Hypothalamus (tissue), 51 donors: ENCODE data around the gene LRRC74A.

Source experiments
- DNase-seq, 51 donors: peaks; one replicate each; lab custom pipeline; 2025; lab: John Stamatoyannopoulos, UW

Gene LRRC74A

DNA sequence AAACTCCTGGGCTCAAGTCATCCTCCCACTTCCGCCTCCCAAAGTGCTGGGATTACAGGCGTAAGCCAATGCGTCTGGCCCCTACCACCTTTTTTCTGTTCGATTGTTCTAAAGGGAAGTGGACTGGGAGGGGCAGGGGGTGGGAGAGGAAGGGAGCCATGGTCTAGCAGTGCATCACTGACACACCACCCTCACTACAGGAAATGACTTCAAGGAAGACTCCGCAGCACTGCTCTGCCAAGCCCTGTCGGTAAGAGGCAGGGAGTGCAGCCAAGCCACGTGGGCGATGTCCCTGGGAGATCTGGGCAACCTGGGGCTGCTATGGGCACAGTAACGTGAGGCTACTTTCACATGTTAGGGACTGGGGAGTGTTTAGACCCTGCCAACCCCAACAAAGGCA is 18.0 kb downstream of the LRRC74A start:
- DNase-seq: peak in 21 of 51 donors; percentile 12 to 55 (median 29)

GRCh38 chr14:76846331-76847047 is 20.3 kb downstream of the LRRC74A start:
- no peak for DNase-seq

GRCh38 chr14:76848879-76849278 is 22.7 kb downstream of the LRRC74A start:
- DNase-seq: no peak

- DNase-seq: peak in 2 of 51 donors; percentile 12 to 30
Measured at GRCh38 chr14:76855066-76855465, 28.9 kb downstream of the LRRC74A start.

DNA sequence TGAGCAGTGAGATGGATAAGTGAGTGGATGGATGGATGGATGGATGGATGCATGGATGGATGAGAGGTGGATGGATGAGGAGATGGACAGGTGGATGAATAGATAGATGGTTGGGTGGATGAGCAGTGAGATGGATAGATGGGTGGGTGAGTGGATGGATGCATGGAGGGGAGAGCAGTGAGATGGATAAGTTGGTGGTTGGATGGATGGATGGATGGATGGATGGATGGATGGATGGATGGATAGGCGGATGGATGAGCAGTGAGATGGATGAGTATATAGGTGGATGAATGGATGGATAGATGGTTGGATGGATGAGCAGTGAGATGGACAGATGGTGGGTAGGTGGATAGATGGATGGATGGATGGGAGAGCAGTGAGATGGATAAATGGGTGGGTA is 30.6 kb downstream of the LRRC74A start:
- no peak for DNase-seq

DNA sequence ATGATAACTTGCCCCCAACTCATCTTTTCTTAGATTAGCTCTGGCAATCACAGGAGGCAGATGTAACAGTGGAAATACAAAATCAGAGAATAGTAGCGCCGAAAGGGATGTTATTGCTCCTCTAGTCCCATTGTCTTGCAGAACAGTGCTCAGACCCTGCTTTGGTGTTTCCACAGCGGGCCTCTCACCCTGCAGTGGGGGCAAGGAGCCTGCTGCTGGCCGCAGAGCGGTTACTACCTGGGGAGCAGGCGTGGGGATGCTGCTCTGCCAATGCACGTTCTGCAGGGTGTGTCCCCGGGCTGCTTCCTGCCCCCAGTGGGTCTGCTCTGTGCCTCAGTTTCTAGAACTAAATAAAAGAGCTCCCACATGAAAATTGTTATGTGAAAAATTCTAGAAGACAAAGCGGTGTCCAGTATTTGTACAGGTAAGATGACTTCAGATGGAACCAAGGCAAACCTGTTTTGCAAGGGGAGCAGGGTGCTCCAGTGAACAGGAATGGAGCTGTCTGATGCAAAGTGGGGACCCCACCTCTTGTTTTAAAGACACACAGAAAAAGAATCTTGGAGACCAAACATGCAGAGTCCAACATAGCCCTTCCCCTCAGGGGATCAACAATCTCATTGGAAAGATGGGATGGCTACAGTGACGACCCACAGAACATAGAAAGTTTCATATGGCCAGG is 35.5 kb downstream of the LRRC74A start:
- DNase-seq: no peak

DNA sequence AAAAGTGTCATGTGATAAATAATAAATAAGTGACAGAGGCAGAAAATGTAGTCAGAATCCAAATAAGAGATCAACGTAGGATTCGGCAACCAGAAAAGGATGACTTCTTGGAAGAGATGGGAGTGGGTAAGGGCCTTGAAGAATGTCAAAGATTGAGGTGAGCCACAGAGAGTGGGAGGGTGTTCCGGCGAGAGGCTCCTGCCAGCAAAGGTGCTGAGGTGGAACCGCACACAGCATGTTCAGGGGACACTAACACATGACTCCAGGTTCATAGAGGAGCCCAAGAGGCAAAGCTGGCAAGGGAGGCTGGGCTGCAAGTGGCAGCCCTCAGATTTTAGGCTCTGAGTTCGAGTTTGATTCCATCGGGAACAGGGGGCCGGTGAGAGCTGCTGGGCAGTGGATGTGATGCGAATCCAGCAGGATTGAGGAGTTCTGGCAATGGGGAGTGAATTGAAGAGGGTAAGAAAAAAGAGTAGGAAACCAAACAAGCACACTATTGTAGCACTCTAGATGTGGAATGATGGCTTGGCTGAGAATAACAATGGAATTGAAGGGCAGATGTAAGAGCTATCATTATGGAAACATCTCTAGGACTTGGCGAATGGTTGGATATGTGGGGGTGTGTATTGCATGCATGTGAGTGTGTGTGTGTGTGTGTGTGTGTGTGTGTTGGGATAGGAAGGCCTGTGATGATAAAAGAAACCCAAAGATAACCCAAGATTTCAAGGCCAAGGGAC is 36.5 kb downstream of the LRRC74A start:
- no peak for DNase-seq

DNA sequence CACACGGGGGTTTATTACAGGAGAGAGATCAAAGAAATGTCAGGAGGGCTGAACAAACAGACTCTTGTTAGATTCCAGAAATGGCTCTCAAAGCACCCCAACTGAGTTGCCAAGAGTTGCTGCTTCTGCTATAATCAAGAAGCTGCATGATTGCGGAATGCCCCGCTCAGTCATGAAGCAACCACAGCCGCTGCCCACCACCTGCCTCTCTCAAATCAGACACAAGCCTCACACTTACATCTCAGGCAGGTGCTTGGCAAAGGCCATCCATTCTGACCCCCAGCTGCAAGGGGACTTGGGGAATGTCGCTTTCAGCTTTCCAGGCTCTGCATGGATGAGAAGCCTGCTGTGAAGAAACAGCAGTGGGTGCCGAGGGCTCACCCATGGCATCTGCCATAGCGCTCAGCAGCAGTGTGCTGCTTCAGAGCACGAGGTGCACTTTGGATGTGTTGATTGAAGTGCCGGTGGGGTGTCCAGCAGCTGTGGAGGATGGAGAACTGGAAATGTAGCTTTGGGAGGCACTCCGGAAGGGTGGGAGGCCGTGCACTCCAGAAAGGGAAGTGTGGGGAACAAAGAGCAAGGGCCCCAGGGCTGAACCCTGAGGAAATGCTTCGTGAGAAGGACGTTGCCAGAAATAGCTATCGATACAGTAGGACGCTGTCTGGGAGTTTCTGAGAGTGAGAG is 37.7 kb downstream of the LRRC74A start:
- DNase-seq: peak in 13 of 51 donors; percentile 21 to 56 (median 35)

DNA sequence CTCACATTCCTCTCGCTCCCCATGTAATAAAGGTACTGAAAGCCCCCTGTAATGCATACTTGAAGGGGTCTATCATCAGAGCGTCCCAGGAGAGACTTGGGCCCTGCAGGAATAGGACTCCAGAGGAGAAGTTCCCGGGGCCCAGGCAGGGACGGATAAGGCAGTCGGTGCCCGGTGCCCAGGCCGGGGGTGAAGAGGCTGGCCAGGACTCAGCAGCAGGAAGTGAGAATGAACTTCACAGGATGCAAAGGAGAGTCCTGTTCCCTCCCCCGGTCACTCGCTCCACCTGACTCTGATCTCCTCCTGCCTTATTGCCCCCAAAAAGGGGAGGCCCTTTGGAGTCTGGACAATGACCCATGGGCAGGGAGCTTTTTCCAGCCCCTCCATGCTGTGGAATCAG is 40.2 kb downstream of the LRRC74A start:
- DNase-seq: no peak

GRCh38 chr14:76867516-76868453 is 41.6 kb downstream of the LRRC74A start:
- peak in 7 of 51 donors; percentile 10 to 19 (median 14) for DNase-seq

- peak in 13 of 51 donors; percentile 11 to 55 (median 29) for DNase-seq
Measured at GRCh38 chr14:76868454-76869170, 42.4 kb downstream of the LRRC74A start.

DNA sequence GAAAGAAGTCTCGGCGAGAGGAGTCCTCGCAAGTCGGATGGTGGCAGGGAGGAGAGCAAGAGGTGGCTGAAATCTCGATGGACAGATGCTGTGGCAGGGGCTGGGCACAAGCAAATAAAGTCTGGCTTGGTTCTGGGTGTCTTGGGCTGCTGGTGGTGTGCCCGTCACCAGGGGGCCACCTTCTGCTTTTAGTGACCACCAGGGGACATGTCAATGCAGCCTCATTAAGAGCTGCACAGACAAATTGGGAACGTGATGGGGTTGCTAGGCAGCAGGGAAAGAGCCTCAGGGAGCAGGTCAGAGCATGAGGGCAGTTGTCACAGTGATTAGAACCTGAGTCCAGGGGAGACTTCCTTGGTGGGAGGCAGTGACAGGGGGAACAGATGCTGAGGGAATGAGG is 44.0 kb downstream of the LRRC74A start:
- DNase-seq: no peak

DNA sequence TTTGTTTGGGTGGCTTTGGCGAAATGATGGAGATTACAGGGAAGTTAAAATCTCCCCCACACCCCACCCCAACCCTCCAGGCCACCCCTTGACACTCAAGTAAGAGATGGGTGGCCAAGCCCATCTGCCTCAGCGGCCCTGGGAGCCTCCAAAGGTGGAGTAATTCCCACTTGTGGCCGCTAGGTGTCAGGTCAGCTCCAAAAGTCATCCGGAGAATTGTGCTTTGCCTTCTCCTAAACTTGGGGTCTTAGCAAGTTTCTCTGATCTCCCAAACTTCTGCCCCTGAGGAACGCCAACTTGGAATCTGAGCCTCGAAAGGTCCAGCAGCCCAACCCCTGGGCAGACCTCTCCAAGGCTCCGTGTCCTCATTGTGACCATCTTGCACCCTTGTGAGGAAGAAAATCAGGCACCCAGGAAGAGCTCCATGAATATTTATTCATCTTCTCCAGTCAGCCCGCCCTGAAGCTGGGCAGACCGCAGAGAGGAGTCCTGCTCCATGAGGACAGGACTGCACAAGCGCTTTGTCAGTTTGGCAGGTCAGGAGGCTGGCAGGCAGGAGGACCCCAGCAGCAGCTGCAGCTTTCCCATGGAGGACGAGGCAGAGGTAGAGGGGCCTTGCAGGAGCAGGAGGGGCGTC is 46.7 kb downstream of the LRRC74A start:
- peak in 39 of 51 donors; percentile 7 to 75 (median 37) for DNase-seq

GRCh38 chr14:76874734-76875133 is 48.5 kb downstream of the LRRC74A start:
- DNase-seq: no peak

DNA sequence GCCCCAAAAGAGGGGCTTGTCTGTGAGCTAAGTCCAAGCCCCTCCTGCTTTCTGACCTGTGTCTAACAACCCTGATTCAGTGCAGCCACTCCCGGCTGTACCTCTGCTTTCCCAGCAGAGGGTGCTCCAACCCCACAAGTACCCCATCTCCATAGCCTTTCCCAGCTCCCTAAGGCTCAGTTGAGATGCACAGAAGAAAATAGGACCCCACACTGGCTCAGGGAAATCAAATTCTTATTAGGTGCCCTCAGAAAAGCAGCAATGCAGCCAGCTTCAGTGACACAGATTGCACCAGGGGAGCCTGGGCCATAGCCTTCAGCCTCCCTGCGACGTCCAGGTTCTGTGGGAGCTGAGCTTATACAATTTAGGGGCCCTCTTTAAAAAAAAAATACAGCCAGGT is 49.9 kb downstream of the LRRC74A start:
- DNase-seq: peak in 39 of 51 donors; percentile 14 to 76 (median 40)

DNA sequence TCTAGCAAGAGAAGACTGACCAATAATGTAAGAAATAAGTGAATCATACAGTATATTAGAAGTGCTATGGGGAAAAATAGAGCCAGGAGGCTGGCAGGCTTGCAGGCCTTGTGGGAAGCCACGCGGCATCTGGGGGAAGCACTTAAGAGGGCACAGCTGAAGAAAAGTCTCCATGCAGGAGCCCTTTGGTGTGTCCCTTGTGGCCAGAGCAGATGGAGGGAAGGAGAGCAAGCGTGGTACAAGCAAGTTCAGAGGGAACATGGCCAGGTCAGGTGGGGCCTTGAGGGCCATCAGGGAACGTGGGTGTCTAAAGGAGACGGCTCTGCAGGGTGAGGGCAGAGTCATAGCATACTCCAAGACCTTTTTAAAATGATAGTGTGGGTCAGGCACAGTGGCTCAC is 51.7 kb downstream of the LRRC74A start:
- DNase-seq: no peak

DNA sequence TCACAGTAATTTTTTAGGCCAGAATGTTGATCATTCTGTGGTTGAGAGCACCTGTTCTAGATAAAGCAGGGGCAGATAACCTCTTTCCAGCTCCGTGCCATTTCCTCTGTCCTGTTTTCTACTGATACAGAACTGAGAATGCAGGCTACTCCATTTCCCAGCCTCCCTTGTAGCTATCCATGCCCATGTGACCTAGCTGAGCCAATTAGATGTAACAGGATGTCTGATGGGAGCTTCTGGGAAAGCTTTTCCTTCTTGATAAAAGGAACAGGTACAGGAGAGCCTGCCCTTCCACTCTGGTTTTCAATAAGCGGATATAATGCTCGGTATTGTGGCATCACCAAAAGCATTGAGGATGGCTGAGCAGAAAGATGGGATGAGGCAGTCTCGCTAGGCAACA is 54.2 kb downstream of the LRRC74A start:
- peak in 1 of 51 donors; percentile 17 for DNase-seq

GRCh38 chr14:76881348-76881747 is 55.1 kb downstream of the LRRC74A start:
- DNase-seq: peak in 6 of 51 donors; percentile 12 to 33 (median 21)
